ENCODE measurements around the gene GNAZ. TPM values are rescaled to one million over a fixed set of nuclear protein-coding genes. Genes with fewer than 3 reads are reported as not detected.
"Not testable (repeated sequence)": the region's sequence is repeated elsewhere in the genome, so short reads cannot be mapped to it uniquely, and the experiment has no call there.

Gene GNAZ
- total RNA-seq, 1 experiment from 2014 or later: 0.82 TPM

DNA sequence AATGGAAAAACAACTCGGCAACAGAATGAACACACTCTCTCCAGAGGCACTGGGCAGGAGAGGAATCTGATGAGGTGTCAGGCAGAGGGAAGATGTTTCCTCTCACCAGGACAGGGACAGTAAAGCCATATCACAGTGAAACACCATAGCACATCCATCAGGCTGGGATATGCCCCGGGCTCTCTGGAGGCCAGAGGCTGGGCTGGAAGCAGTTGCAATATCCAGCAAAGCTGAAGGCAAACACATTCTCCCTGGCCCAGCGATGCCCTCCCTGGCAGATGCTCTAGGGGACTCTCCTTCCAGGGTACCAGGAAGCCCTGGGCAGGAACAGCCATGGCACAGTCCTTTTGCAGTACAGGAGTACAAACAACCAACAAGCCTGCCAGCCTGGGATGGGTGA lies 60.4 kb downstream of the GNAZ start:
- CTCF ChIA-PET: interaction anchor here (3.3 to 4.8 kb wide), 2 partner anchors 172 kb away, joined by 33 to 160 read pairs; no protein-coding TSS in a partner anchor
- Mint-ChIP-seq H3K9me3 (ENCODE audit: unreplicated experiment) (no peaks in the 10 kb centered on the region), H3K27ac (ENCODE audit: low read depth, unreplicated experiment) (no peak overlapping the region), H3K36me3 (ENCODE audit: insufficient read depth, unreplicated experiment) (no peaks in the 10 kb centered on the region), H3K27me3 (ENCODE audit: insufficient read depth, unreplicated experiment) (peaks cover 19% of the 10 kb centered on the region), H3K4me3 (ENCODE audit: unreplicated experiment) (no peak overlapping the region), H3K4me1 (ENCODE audit: insufficient read depth, unreplicated experiment) (no peaks in the 10 kb centered on the region)
- no TSS peak for BruUV-seq (replicated peaks)
- intact Hi-C loops (cut with micrococcal nuclease): no loop called here
- DNase-seq (ENCODE audit: unreplicated experiment): no peak
- TF ChIP-seq, protein P1, sequence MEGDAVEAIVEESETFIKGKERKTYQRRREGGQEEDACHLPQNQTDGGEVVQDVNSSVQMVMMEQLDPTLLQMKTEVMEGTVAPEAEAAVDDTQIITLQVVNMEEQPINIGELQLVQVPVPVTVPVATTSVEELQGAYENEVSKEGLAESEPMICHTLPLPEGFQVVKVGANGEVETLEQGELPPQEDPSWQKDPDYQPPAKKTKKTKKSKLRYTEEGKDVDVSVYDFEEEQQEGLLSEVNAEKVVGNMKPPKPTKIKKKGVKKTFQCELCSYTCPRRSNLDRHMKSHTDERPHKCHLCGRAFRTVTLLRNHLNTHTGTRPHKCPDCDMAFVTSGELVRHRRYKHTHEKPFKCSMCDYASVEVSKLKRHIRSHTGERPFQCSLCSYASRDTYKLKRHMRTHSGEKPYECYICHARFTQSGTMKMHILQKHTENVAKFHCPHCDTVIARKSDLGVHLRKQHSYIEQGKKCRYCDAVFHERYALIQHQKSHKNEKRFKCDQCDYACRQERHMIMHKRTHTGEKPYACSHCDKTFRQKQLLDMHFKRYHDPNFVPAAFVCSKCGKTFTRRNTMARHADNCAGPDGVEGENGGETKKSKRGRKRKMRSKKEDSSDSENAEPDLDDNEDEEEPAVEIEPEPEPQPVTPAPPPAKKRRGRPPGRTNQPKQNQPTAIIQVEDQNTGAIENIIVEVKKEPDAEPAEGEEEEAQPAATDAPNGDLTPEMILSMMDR (IDR thresholded peaks at IDR 0.05; ENCODE audit: unreplicated experiment): no peak
- POLR2A ChIA-PET: no interaction called here

DNA sequence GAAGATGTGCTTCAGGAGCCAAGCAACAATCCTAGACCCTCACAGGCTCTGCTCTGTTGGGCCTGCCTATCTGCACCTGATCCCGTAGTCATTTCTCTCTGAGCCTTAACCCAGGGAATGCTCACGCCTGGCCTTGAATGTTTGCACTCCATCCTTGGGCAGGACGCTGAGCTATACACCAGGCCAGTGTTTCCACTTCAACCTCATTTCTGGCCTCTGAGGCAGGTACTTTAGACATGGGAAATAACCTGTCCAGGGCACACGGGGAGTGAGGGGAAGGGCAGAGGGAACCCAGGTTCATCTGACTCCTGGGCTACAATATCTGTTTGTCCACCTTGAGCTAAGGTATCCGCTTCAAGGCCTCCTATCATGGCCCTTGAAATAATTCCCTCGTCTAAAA lies 61.6 kb downstream of the GNAZ start:
- H3K4me1 Mint-ChIP-seq (ENCODE audit: insufficient read depth, unreplicated experiment): no peaks in the 10 kb centered on the region
- DNase-seq (ENCODE audit: unreplicated experiment): no peak
- no peak overlapping the region for H3K4me3 Mint-ChIP-seq (ENCODE audit: unreplicated experiment)
- H3K9me3 Mint-ChIP-seq (ENCODE audit: unreplicated experiment): no peaks in the 10 kb centered on the region
- TF ChIP-seq, protein P1 (IDR thresholded peaks at IDR 0.05; ENCODE audit: unreplicated experiment): no peak
- H3K27me3 Mint-ChIP-seq (ENCODE audit: insufficient read depth, unreplicated experiment): peaks cover 19% of the 10 kb centered on the region
- no TSS peak for BruUV-seq (replicated peaks)
- no peak overlapping the region for H3K27ac Mint-ChIP-seq (ENCODE audit: low read depth, unreplicated experiment)
- CTCF ChIA-PET: interaction anchor here (0.7 to 3.3 kb wide), 3 partner anchors 173 to 254 kb away, joined by 3 to 33 read pairs (median 9); no protein-coding TSS in a partner anchor
- POLR2A ChIA-PET: interaction anchor here (0.7 kb wide), 1 partner anchor 173 kb away, joined by 3 read pairs; no protein-coding TSS in a partner anchor
- no peaks in the 10 kb centered on the region for H3K36me3 Mint-ChIP-seq (ENCODE audit: insufficient read depth, unreplicated experiment)
- intact Hi-C loops (cut with micrococcal nuclease): no loop called here

DNA sequence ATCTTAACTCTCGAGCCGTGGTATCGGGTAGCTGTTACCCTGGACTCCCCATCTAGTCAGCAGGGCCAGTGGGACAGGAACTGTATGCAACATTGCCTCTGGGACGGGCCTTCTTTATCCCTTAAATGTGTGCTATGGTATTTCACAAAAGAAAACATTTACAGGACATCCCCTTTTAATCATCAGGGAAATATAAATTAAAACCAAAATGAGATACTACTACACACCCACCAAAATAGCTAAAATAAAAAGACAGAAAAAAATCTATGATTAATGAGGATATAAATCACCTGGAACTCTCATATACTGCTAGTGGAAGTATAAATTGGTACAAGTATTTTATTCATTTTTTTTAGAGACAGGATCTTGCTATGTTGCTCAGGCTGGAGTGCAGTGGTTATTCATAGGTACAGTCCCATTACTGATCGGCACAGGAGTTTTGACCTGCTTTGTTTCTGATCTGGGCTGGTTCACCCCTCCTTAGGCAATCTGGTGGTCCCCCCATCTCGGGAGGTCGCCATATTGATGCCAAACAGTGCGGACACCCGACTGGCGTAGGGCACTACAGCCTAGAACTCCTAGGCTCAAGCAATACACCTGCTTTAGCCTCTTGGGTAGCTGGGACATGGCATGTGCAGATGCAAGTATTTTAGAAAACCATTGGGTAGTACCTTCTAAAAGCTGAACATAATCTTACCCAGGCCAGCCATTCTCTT lies 62.2 kb downstream of the GNAZ start:
- Mint-ChIP-seq H3K9me3 (ENCODE audit: unreplicated experiment) (no peaks in the 10 kb centered on the region), H3K36me3 (ENCODE audit: insufficient read depth, unreplicated experiment) (no peaks in the 10 kb centered on the region), H3K27me3 (ENCODE audit: insufficient read depth, unreplicated experiment) (peaks cover 19% of the 10 kb centered on the region), H3K27ac (ENCODE audit: low read depth, unreplicated experiment) (no peak overlapping the region), H3K4me3 (ENCODE audit: unreplicated experiment) (no peak overlapping the region), H3K4me1 (ENCODE audit: insufficient read depth, unreplicated experiment) (no peaks in the 10 kb centered on the region)
- TF ChIP-seq, protein P1 (IDR thresholded peaks at IDR 0.05; ENCODE audit: unreplicated experiment): no peak
- DNase-seq (ENCODE audit: unreplicated experiment): no peak
- no TSS peak for BruUV-seq (replicated peaks)
- intact Hi-C loops (cut with micrococcal nuclease): no loop called here
- ChIA-PET POLR2A (no interaction called here), CTCF (interaction anchor here (0.7 to 3.3 kb wide), 4 partner anchors 173 to 253 kb away, joined by 3 to 33 read pairs (median 6); no protein-coding TSS in a partner anchor)

DNA sequence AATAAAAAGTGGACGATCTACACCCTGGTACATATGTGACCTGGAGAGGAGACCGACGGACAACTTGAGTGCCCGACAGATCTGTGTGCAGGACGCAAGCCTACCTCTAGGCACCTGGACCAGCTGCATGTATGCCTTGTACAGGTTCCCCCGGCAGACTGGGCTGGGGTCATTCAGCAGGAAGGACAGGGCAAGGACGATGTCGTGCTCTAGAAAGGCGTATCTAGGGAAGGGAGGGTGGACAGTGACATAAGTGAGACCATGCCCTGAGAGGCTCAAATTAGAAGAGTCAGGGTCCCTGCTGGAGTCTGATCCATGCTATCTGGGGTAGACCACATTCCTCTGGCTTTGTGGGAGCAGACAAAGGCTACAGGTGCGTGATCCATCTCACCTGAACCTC lies 63.6 kb downstream of the GNAZ start:
- no peaks in the 10 kb centered on the region for H3K9me3 Mint-ChIP-seq (ENCODE audit: unreplicated experiment)
- intact Hi-C loops (cut with micrococcal nuclease): no loop called here
- H3K4me3 Mint-ChIP-seq (ENCODE audit: unreplicated experiment): no peak overlapping the region
- ChIA-PET POLR2A (no interaction called here), CTCF (interaction anchor here (0.9 to 3.3 kb wide), 2 partner anchors 12 to 175 kb away, joined by 4 to 33 read pairs; no protein-coding TSS in a partner anchor)
- no peak overlapping the region for H3K27ac Mint-ChIP-seq (ENCODE audit: low read depth, unreplicated experiment)
- H3K27me3 Mint-ChIP-seq (ENCODE audit: insufficient read depth, unreplicated experiment): peaks cover 19% of the 10 kb centered on the region
- no peak for DNase-seq (ENCODE audit: unreplicated experiment)
- BruUV-seq (replicated peaks): no TSS peak
- no peaks in the 10 kb centered on the region for H3K4me1 Mint-ChIP-seq (ENCODE audit: insufficient read depth, unreplicated experiment)
- no peaks in the 10 kb centered on the region for H3K36me3 Mint-ChIP-seq (ENCODE audit: insufficient read depth, unreplicated experiment)
- TF ChIP-seq, protein P1 (IDR thresholded peaks at IDR 0.05; ENCODE audit: unreplicated experiment): no peak

DNA sequence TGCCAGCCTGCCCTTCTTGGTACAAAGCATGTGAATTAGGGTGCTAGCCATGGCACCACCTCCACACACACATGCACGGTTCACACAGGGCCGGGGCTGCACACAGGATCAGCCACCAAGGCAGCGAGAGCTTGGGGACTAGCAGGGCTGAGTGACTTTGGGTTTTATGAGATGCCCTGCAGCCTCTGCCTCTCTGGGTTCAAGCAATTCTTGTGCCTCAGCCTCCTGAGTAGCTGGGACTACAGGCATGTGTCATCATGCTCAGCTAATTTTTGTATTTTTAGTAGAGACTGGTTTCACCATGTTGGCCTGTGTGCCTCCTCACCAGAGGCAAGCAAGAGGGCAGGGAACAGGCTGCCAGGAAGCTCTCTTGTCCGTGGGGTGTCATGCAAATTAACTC lies 66.7 kb downstream of the GNAZ start:
- H3K36me3 Mint-ChIP-seq (ENCODE audit: insufficient read depth, unreplicated experiment); H3K27me3 Mint-ChIP-seq (ENCODE audit: insufficient read depth, unreplicated experiment); H3K4me1 Mint-ChIP-seq (ENCODE audit: insufficient read depth, unreplicated experiment); DNase-seq (ENCODE audit: unreplicated experiment); H3K4me3 Mint-ChIP-seq (ENCODE audit: unreplicated experiment); BruUV-seq (replicated peaks); intact Hi-C loops (cut with micrococcal nuclease); H3K9me3 Mint-ChIP-seq (ENCODE audit: unreplicated experiment); H3K27ac Mint-ChIP-seq (ENCODE audit: low read depth, unreplicated experiment): not testable (repeated sequence)
- CTCF ChIA-PET: interaction anchor here (0.6 to 5.9 kb wide), 2 partner anchors 88 to 179 kb away, joined by 3 to 45 read pairs; no protein-coding TSS in a partner anchor
- POLR2A ChIA-PET: interaction anchor here (0.6 kb wide), 1 partner anchor 259 kb away, joined by 3 read pairs; no protein-coding TSS in a partner anchor
